B cell (primary cell): ENCODE results near the gene ZNF827. TPM values are rescaled to one million over a fixed set of nuclear protein-coding genes. Genes with fewer than 3 reads are reported as not detected.

ENCODE experiments used
- ATAC-seq: fragments of 200-7000 bp; cut with Tn5 transposase; one replicate; pipeline ENCODE4 v1.10.0; 2021; ENCODE audit warnings: low read depth, mild to moderate bottlenecking, moderate number of reproducible peaks, moderate library complexity
- CTCF ChIA-PET: fragments of 350-600 bp; sonication (Branson Sonifier 250); formaldehyde crosslinking; loops from one replicate; lab custom pipeline; 2021; ENCODE audit warnings: antibody characterized with exemption, inconsistent platforms; lab: Charles Lee
- POLR2A ChIA-PET: fragments of 350-600 bp; sonication (Branson Sonifier 250); formaldehyde crosslinking; loops from one replicate; lab custom pipeline; 2021; ENCODE audit warnings: antibody characterized with exemption; lab: Charles Lee
- DNase-seq: peaks from one replicate; pipeline ENCODE4 v3.0.0; 2013
- H2AFZ ChIP-seq: 2 replicates; pipeline ENCODE4 v1.6.1; 2012; ENCODE audit warnings: mild to moderate bottlenecking, low read depth, low read length; ENCODE audit not compliant: insufficient read depth, poor library complexity, severe bottlenecking
- H3K27ac ChIP-seq, 2 donors: 1 replicate in 1 of 2; 2 replicates in 1 of 2; pipeline ENCODE4 v1.5.1; 2012 to 2013; ENCODE audit warnings: low read length in 2 of 2, mild to moderate bottlenecking in 2 of 2, moderate library complexity in 1 of 2
- H3K27me3 ChIP-seq, 4 experiments: fragments of 200-600 bp in 1 of 4; sonication (generic) in 1 of 4; replicated peaks in 1 of 4; 1 replicate in 2 of 4; 2 replicates in 2 of 4; pipeline versions ENCODE4 v1.6.1 to v1.7.0; 2013 to 2016; ENCODE audit warnings: low read length in 3 of 4, mild to moderate bottlenecking in 2 of 4, mixed read lengths in 1 of 4, moderate library complexity in 1 of 4; ENCODE audit not compliant: insufficient read depth in 4 of 4, control insufficient read depth in 3 of 4; ENCODE audit errors: control extremely low read depth in 1 of 4
- H3K36me3 ChIP-seq, 2 experiments: replicated peaks in 1 of 2; 1 replicate in 1 of 2; 2 replicates in 1 of 2; pipeline versions ENCODE4 v1.6.1 to v1.7.1; 2013; ENCODE audit warnings: low read length in 1 of 2; ENCODE audit not compliant: insufficient read depth in 2 of 2, control insufficient read depth in 1 of 2; ENCODE audit errors: control extremely low read depth in 1 of 2, extremely low read depth in 1 of 2
- H3K4me1 ChIP-seq, 2 donors: fragments of 200-600 bp in 1 of 2; sonication (generic) in 1 of 2; 1 replicate in 1 of 2; 2 replicates in 1 of 2; pipeline versions ENCODE4 v1.5.1 to v1.6.1; 2013 to 2017; ENCODE audit warnings: low read length in 2 of 2; ENCODE audit not compliant: control insufficient read depth in 2 of 2, insufficient read depth in 2 of 2
- H3K4me2 ChIP-seq: replicated peaks from 2 replicates; pipeline ENCODE3; 2012; ENCODE audit warnings: mild to moderate bottlenecking, low read depth, low read length; ENCODE audit not compliant: poor library complexity, severe bottlenecking
- H3K4me3 ChIP-seq, 5 experiments: fragments of 200-600 bp in 1 of 5; sonication (generic) in 1 of 5; 1 replicate in 3 of 5; 2 replicates in 2 of 5; pipeline versions ENCODE4 v1.5.1 to v1.7.0; 2011 to 2016; ENCODE audit warnings: low read length in 4 of 5, mild to moderate bottlenecking in 4 of 5, low read depth in 2 of 5, control low read depth in 1 of 5, moderate library complexity in 1 of 5; ENCODE audit not compliant: insufficient read depth in 1 of 5; ENCODE audit errors: control extremely low read depth in 1 of 5, extremely low read depth in 1 of 5
- H3K79me2 ChIP-seq: fragments of 200-600 bp; sonication (generic); one replicate; pipeline ENCODE4 v1.6.0; 2016; ENCODE audit warnings: low read length; ENCODE audit not compliant: control insufficient read depth, insufficient read depth
- H3K9ac ChIP-seq: fragments of 200-600 bp; sonication (generic); 2 replicates; pipeline ENCODE4 v1.6.1; 2017; ENCODE audit warnings: mild to moderate bottlenecking, low read length, moderate library complexity
- H3K9me3 ChIP-seq, 3 donors: one replicate each; pipeline versions ENCODE4 v1.6.1 to v1.7.1; 2013; ENCODE audit warnings: low read length in 2 of 3; ENCODE audit not compliant: control insufficient read depth in 2 of 3, insufficient read depth in 1 of 3; ENCODE audit errors: control extremely low read depth in 1 of 3
- H4K20me1 ChIP-seq: 2 replicates; pipeline ENCODE4 v1.6.0; 2012; ENCODE audit warnings: mild to moderate bottlenecking, low read length; ENCODE audit not compliant: insufficient read depth, control insufficient read depth, poor library complexity, severe bottlenecking
- H3K27ac Mint-ChIP-seq: one replicate; pipeline ENCODE4 v1.8.0; 2021; ENCODE audit warnings: mixed read lengths
- H3K27me3 Mint-ChIP-seq: one replicate; pipeline ENCODE4 v1.8.0; 2021; ENCODE audit warnings: mixed read lengths
- H3K4me1 Mint-ChIP-seq: one replicate; pipeline ENCODE4 v1.8.0; 2021; ENCODE audit warnings: mixed read lengths
- H3K4me3 Mint-ChIP-seq: one replicate; pipeline ENCODE4 v1.8.0; 2021; ENCODE audit warnings: mixed read lengths
- H3K9me3 Mint-ChIP-seq: one replicate; pipeline ENCODE4 v1.8.0; 2022; ENCODE audit warnings: mixed read lengths; ENCODE audit not compliant: insufficient read depth
- EZH2 ChIP-seq: IDR thresholded peaks from 2 replicates; pipeline ENCODE4 v1.6.1; 2012; ENCODE audit warnings: borderline replicate concordance, low read depth, mild to moderate bottlenecking, moderate library complexity, low read length; ENCODE audit not compliant: insufficient read depth, poor library complexity, severe bottlenecking
- WGBS: methylation state at CpG from one replicate; pipeline ENCODE4 v1.1.5; 2013; ENCODE audit warnings: missing lambda C conversion rate; ENCODE audit not compliant: insufficient coverage; 5-methylcytosine and 5-hydroxymethylcytosine counted together
- intact Hi-C: fragments of 100-400 bp; cut with micrococcal nuclease; formaldehyde crosslinking; loops from one replicate; pipeline ENCODE4 v1.10.0; 2022
- polyA plus RNA-seq: library from polyadenylated mRNA; depleted of rRNA; stranded (reverse); fragments of >200 nt; gene quantifications from 2 replicates; pipeline ENCODE4 v1.2.3, GENCODE V29; 2012
- total RNA-seq, 2 donors: library from RNA; stranded (reverse); fragments of 120-200 nt in 1 of 2; gene quantifications; 1 replicate in 1 of 2; 2 replicates in 1 of 2; pipeline versions ENCODE4 v1.2.3 to v1.2.4, GENCODE V29; 2013 to 2022
- TF ChIP-seq, protein P1 (sequence below): fragments of 200-600 bp; IDR thresholded peaks from one replicate; pipeline ENCODE4 v1.8.0; 2022; ENCODE audit warnings: antibody characterized with exemption, mild to moderate bottlenecking

The ZNF827 gene
- total and polyA plus RNA-seq, 2 donors (not counting 1 experiment from before 2014, with no cell fraction given) = 20.6 to 30.1 TPM

DNA sequence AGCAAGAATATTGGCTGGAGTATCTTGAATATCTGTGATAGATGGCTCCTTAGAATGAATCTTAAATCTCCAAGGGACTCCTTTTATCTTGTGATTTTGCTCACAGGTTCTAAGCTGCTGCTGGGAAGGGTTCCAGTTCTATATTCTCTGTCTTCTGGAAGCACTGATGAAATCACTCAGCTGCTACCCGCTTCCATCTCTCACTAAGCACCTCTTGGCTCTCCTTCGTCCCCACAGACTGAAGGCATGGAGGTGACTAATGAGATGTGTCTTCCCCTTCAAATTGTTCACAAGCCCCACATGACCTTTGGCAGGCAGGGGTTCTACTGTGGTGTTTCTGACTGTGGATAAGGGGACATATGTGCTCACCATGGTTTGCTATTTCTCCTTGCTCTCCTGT lies 182.8 kb downstream of the ZNF827 start:
- peaks cover 0 to 14% of the 10 kb centered on the region in 2 experiments for H3K36me3 ChIP-seq
- H3K27me3 ChIP-seq = peaks cover 0 to 5% (median 2%) of the 10 kb centered on the region in 4 experiments
- no peak for ATAC-seq
- H4K20me1 ChIP-seq = no peaks in the 10 kb centered on the region
- no CpG with 5 or more reads among the region's 2 CpGs for WGBS
- H2AFZ ChIP-seq = no peak overlapping the region
- peaks cover 0 to 3% (median 0%) of the 10 kb centered on the region in 3 donors for H3K9me3 ChIP-seq
- Mint-ChIP-seq H3K27ac (no peak overlapping the region), H3K9me3 (no peaks in the 10 kb centered on the region), H3K4me3 (no peak overlapping the region), H3K4me1 (no peaks in the 10 kb centered on the region), H3K27me3 (peaks cover 6% of the 10 kb centered on the region)
- H3K4me3 ChIP-seq = no peak overlapping the region
- H3K9ac ChIP-seq = no peak overlapping the region
- no peaks in the 10 kb centered on the region for H3K4me1 ChIP-seq
- H3K4me2 ChIP-seq = no peak overlapping the region
- TF ChIP-seq EZH2 = no peak
- TF ChIP-seq, protein P1, sequence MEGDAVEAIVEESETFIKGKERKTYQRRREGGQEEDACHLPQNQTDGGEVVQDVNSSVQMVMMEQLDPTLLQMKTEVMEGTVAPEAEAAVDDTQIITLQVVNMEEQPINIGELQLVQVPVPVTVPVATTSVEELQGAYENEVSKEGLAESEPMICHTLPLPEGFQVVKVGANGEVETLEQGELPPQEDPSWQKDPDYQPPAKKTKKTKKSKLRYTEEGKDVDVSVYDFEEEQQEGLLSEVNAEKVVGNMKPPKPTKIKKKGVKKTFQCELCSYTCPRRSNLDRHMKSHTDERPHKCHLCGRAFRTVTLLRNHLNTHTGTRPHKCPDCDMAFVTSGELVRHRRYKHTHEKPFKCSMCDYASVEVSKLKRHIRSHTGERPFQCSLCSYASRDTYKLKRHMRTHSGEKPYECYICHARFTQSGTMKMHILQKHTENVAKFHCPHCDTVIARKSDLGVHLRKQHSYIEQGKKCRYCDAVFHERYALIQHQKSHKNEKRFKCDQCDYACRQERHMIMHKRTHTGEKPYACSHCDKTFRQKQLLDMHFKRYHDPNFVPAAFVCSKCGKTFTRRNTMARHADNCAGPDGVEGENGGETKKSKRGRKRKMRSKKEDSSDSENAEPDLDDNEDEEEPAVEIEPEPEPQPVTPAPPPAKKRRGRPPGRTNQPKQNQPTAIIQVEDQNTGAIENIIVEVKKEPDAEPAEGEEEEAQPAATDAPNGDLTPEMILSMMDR = no peak
- ChIA-PET CTCF (no interaction called here), POLR2A (no interaction called here)
- no peak for DNase-seq
- intact Hi-C loops = no loop called here
- no peak overlapping the region for H3K27ac ChIP-seq
- H3K79me2 ChIP-seq = no peaks in the 10 kb centered on the region

DNA sequence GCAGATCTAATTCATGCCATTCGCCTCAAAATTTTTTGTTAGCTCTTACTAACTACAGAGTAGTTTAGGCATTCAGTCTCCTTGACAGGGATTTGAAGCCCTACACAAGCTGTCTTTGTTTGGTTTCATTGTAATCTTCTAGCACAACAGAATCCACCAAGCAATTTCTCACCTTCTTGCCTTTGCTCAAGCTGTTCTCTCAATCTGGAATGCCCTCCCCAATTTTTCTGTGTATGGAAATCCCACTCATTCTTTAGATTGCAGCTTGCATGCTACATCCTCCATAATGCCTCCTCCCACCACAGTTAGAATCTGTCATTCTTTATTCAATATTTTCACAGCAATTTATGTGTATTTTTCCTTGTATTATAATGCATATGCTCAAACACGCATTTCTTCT lies 195.0 kb downstream of the ZNF827 start:
- 100% methylated on average over 1 of the region's 2 CpGs for WGBS
- ChIA-PET CTCF (no interaction called here), POLR2A (no interaction called here)
- peaks cover 10% of the 10 kb centered on the region for H3K27me3 Mint-ChIP-seq
- ATAC-seq = no peak
- TF ChIP-seq, protein P1 = no peak
- no peak for TF ChIP-seq EZH2
- intact Hi-C loops = no loop called here
- Histone ChIP-seq H2AFZ (no peak overlapping the region), H3K4me3 (no peak overlapping the region), H3K9ac (no peak overlapping the region), H3K4me2 (no peak overlapping the region), H3K36me3 (no peaks in the 10 kb centered on the region), H3K27me3 (peaks cover 0 to 3% (median 0%) of the 10 kb centered on the region in 4 experiments), H3K27ac (no peak overlapping the region), H3K9me3 (peaks cover 0 to 4% (median 0%) of the 10 kb centered on the region in 3 donors), H4K20me1 (no peaks in the 10 kb centered on the region), H3K79me2 (no peaks in the 10 kb centered on the region), H3K4me1 (no peaks in the 10 kb centered on the region)
- no peak for DNase-seq
- H3K9me3 Mint-ChIP-seq = no peaks in the 10 kb centered on the region
- no peaks in the 10 kb centered on the region for H3K4me1 Mint-ChIP-seq
- no peak overlapping the region for H3K4me3 Mint-ChIP-seq
- no peak overlapping the region for H3K27ac Mint-ChIP-seq
